Ascending aorta (tissue), 2 donors: ENCODE measurements around the gene WWC2. TPM values are rescaled to one million over a fixed set of nuclear protein-coding genes. Genes with fewer than 3 reads are reported as not detected.

ENCODE experiments used
- DNase-seq, 2 donors: peaks; one replicate each; pipeline ENCODE4 v3.0.0-alpha.2; 2019; ENCODE audit warnings: low spot score in 2 of 2
- H3K27ac ChIP-seq, 2 donors: fragments of 200-600 bp; sonication (generic); one replicate each; pipeline ENCODE4 v1.5.1; 2016 to 2017; ENCODE audit warnings: mild to moderate bottlenecking in 1 of 2
- H3K27me3 ChIP-seq: fragments of 200-600 bp; sonication (generic); one replicate; pipeline ENCODE4 v1.5.1; 2017
- H3K36me3 ChIP-seq, 2 donors: fragments of 200-600 bp; sonication (generic); one replicate each; pipeline ENCODE4 v1.5.1; 2016
- H3K4me1 ChIP-seq, 2 donors: fragments of 200-600 bp; sonication (generic); one replicate each; pipeline ENCODE4 v1.5.1; 2016 to 2017; ENCODE audit warnings: mild to moderate bottlenecking in 1 of 2
- H3K4me3 ChIP-seq, 2 donors: fragments of 200-600 bp; sonication (generic); one replicate each; pipeline ENCODE4 v1.5.1; 2016 to 2017; ENCODE audit warnings: mild to moderate bottlenecking in 1 of 2
- H3K9me3 ChIP-seq, 2 donors: fragments of 200-600 bp; sonication (generic); one replicate each; pipeline ENCODE4 v1.5.1; 2016
- CTCF ChIP-seq, 3 experiments: fragments of 200-600 bp in 2 of 3; fragments of 450-650 bp in 1 of 3; sonication (generic) in 2 of 3; IDR thresholded peaks; one replicate each; pipeline ENCODE4 v1.5.1; 2016 to 2019; ENCODE audit warnings: antibody characterized with exemption in 3 of 3, mild to moderate bottlenecking in 1 of 3, moderate library complexity in 1 of 3
- intact Hi-C: fragments of 100-400 bp; cut with DNase I; formaldehyde crosslinking; loops from one replicate; pipeline ENCODE4 v1.15.1; 2023
- total RNA-seq: library from RNA; depleted of rRNA; stranded (reverse); fragments of >200 nt; gene quantifications from one replicate; pipeline ENCODE4 v1.1.0, GENCODE V29; 2016

WWC2 gene
- total RNA-seq, 1 donor from 2014 or later = 3.8 TPM

- no peak for TF ChIP-seq CTCF (IDR thresholded peaks at IDR 0.05)
- Histone ChIP-seq H3K9me3 (no peaks in the 10 kb centered on the region), H3K27ac (no peak overlapping the region), H3K4me3 (no peak overlapping the region), H3K4me1 (no peaks in the 10 kb centered on the region), H3K27me3 (no peaks in the 10 kb centered on the region), H3K36me3 (no peaks in the 10 kb centered on the region)
- intact Hi-C loops = no loop called here
- no peak for DNase-seq
Measured at GRCh38 chr4:183223053-183223452, 124.0 kb downstream of the WWC2 start.

GRCh38 chr4:183229397-183229796, 130.3 kb downstream of the WWC2 start:
- no peaks in the 10 kb centered on the region for H3K9me3 ChIP-seq
- no peaks in the 10 kb centered on the region for H3K4me1 ChIP-seq
- no peaks in the 10 kb centered on the region for H3K27me3 ChIP-seq
- TF ChIP-seq CTCF (IDR thresholded peaks at IDR 0.05) = no peak
- no peak for DNase-seq
- intact Hi-C loops = no loop called here
- H3K4me3 ChIP-seq = no peak overlapping the region
- no peak overlapping the region for H3K27ac ChIP-seq
- no peaks in the 10 kb centered on the region for H3K36me3 ChIP-seq

GRCh38 chr4:183240581-183241321, 141.7 kb downstream of the WWC2 start:
- intact Hi-C loops = no loop called here
- TF ChIP-seq CTCF (IDR thresholded peaks at IDR 0.05) = no peak
- Histone ChIP-seq H3K4me3 (no peak overlapping the region), H3K36me3 (peaks cover 18 to 19% of the 10 kb centered on the region in 2 donors), H3K9me3 (peaks cover 0 to 10% of the 10 kb centered on the region in 2 donors), H3K27me3 (no peaks in the 10 kb centered on the region), H3K27ac (no peak overlapping the region), H3K4me1 (no peaks in the 10 kb centered on the region)
- no peak for DNase-seq

GRCh38 chr4:183241322-183241640, 142.2 kb downstream of the WWC2 start:
- Histone ChIP-seq H3K4me1 (no peaks in the 10 kb centered on the region), H3K27me3 (no peaks in the 10 kb centered on the region), H3K27ac (no peak overlapping the region), H3K9me3 (peaks cover 0 to 6% of the 10 kb centered on the region in 2 donors), H3K36me3 (peaks cover 18 to 24% of the 10 kb centered on the region in 2 donors), H3K4me3 (no peak overlapping the region)
- intact Hi-C loops = no loop called here
- no peak for DNase-seq
- no peak for TF ChIP-seq CTCF (IDR thresholded peaks at IDR 0.05)

- no peak for DNase-seq
- intact Hi-C loops = no loop called here
- Histone ChIP-seq H3K27ac (no peak overlapping the region), H3K4me1 (no peaks in the 10 kb centered on the region), H3K36me3 (peaks cover 18 to 28% of the 10 kb centered on the region in 2 donors), H3K4me3 (no peak overlapping the region), H3K9me3 (peaks cover 0 to 2% of the 10 kb centered on the region in 2 donors), H3K27me3 (no peaks in the 10 kb centered on the region)
- TF ChIP-seq CTCF (IDR thresholded peaks at IDR 0.05) = no peak
Measured at GRCh38 chr4:183241721-183242151, 142.7 kb downstream of the WWC2 start.
